ENCODE results near the gene KLHDC8A. TPM values are rescaled to one million over a fixed set of nuclear protein-coding genes. Genes with fewer than 3 reads are reported as not detected.
"Not testable (repeated sequence)": the region's sequence is repeated elsewhere in the genome, so short reads cannot be mapped to it uniquely, and the experiment has no call there.

Gene KLHDC8A
- total RNA-seq, 1 donor from 2014 or later, result 0.27 TPM

DNA sequence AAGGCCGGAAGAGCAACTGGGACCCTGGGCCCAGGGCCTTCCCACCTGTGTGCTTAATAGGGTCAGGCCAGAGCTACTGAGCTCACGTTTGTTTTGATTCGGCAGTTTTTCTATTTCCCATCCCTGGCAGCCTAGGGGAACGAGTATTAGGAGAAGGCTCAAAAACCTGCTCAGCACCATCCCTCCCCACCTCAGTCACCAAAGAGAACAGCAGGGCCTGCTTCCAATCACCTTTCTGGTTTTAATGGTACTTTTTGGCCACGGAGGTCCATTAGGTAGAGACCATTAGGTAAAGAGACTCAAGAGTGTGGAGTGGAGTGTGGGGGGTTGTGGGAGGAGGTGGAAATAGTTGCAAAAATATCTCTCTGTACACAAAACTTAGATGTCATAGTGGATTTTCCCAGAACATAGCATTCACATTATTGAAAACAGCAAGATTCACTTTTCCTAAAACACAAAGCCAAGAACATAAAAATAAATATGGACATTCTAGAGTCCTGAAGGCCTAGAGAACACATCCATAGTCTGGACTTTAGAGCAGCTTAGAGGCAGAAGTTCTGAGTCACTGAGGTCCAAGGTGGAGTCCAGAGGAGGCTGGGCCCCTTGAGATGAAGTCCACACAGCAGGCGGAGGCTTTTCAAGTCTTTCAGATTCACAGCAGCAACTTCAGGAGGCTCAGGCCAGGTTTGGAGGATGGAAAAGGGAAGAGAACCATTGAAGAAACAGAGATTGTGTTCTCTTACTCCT is 54.7 kb downstream of the KLHDC8A start:
- H3K36me3 ChIP-seq, result peaks cover 43% of the 10 kb centered on the region
- H3K27me3 ChIP-seq (ENCODE audit: low read depth), result no peaks in the 10 kb centered on the region
- intact Hi-C loops (cut with micrococcal nuclease), result no loop called here
- DNase-seq, result no peak
- no peaks in the 10 kb centered on the region for H3K9me3 ChIP-seq (replicated peaks)
- TF ChIP-seq CTCF (IDR thresholded peaks at IDR 0.05; ENCODE audit: borderline replicate concordance), result no peak
- H3K4me1 ChIP-seq, result peaks cover 6% of the 10 kb centered on the region
- no peak overlapping the region for H3K27ac ChIP-seq (replicated peaks)
- H3K4me3 ChIP-seq, result no peak overlapping the region

DNA sequence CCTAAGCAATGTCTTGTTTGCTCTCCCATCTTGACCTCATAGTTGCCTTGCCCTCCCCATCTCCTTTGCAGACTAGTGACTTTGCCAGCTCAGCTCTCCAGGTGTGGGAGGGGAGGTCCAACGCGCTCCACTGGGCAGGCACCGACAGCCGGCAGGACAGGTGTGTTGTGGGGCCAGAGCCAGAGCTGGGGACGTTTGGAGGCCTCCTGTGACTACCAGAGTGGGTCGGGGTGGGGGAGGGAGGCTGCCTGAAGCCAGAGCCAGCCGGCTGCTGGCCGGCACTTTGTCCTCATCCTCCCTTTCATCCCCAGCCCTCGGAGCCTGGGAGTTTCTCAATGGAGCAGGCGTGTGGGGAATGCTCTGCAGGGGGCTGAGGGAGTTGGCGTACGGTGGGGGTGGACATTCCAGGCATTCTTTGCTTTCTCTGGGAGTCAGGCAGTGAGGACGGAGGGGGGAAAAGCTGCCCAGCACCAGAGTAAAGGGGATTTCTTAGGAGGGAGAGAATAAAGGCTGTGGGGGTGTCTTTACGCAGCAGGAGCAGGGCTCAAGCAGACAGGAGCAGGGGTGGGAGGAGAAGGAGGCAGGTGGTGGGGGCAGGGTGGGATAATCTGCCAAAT is 55.4 kb downstream of the KLHDC8A start:
- H3K4me1 ChIP-seq, result peaks cover 6% of the 10 kb centered on the region
- H3K4me3 ChIP-seq, result no peak overlapping the region
- no peak for TF ChIP-seq CTCF (IDR thresholded peaks at IDR 0.05; ENCODE audit: borderline replicate concordance)
- H3K27ac ChIP-seq (replicated peaks), result no peak overlapping the region
- intact Hi-C loops (cut with micrococcal nuclease), result no loop called here
- H3K27me3 ChIP-seq (ENCODE audit: low read depth), result no peaks in the 10 kb centered on the region
- no peaks in the 10 kb centered on the region for H3K9me3 ChIP-seq (replicated peaks)
- no peak for DNase-seq
- peaks cover 37% of the 10 kb centered on the region for H3K36me3 ChIP-seq

DNA sequence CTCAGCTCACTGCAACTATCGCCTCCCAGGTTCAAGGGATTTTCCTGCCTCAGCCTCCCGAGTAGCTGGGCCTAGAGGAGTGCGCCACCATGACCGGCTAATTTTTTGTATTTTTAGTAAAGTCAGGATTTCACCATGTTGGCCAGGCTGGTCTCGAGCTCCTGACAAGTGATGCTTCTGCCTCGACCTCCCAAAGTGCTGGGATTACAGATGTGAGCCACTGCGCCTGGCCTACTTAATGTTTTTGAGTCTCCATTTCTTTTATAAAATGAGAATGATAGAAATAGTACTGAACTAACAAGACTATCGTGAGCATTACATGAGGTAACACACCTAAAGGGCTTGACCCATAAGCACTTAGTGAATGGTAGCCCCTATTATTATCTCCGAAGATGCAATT is 56.6 kb downstream of the KLHDC8A start:
- no peak for DNase-seq
- Histone ChIP-seq H3K4me1 (peaks cover 6% of the 10 kb centered on the region), H3K27ac (replicated peaks) (no peak overlapping the region), H3K27me3 (ENCODE audit: low read depth) (no peaks in the 10 kb centered on the region), H3K4me3 (no peak overlapping the region), H3K36me3 (peaks cover 25% of the 10 kb centered on the region), H3K9me3 (replicated peaks) (no peaks in the 10 kb centered on the region)
- intact Hi-C loops (cut with micrococcal nuclease), result no loop called here
- TF ChIP-seq CTCF (IDR thresholded peaks at IDR 0.05; ENCODE audit: borderline replicate concordance), result no peak

DNA sequence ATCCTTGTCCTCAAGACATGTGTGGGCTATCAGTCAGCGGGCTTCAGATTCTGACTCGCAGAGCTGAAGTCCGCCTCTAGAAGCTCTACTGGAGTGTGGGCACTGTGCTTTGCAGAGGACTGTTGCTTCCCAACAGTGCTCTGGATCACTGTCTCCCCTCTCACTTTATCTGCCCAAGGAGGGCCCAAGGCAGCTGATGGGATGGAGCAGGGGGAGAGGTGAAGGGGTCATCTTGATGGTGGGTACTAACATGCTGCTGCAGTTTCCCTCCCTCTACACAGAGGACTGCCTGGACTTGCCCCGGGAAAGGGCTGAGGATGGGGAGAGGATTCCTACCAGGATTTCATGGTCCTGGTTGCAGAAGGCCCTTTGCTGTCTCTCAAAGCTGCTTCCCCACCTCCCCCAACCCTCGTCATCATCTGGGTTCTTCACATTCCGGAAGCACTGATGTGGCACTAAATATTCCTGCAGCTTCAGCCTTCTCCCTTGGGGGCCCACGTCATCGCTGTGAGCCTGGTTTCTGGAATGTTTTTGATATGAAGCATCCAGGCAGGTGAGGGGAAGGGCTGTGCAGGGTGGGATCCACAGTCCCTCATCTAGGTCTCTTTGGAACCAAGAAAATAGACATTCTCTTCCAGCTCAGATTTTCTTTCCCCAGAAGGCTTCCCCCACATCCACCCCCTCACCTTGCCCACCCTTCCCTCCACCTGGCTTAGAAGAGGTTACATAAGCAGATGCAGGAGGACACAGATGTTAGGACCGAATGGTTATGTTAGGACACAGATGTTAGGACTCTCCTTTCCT is 58.3 kb downstream of the KLHDC8A start:
- Histone ChIP-seq H3K9me3 (replicated peaks) (no peaks in the 10 kb centered on the region), H3K36me3 (peaks cover 7% of the 10 kb centered on the region), H3K4me1 (peaks cover 21% of the 10 kb centered on the region), H3K4me3 (no peak overlapping the region), H3K27ac (replicated peaks) (no peak overlapping the region), H3K27me3 (ENCODE audit: low read depth) (no peaks in the 10 kb centered on the region)
- intact Hi-C loops (cut with micrococcal nuclease), result no loop called here
- no peak for TF ChIP-seq CTCF (IDR thresholded peaks at IDR 0.05; ENCODE audit: borderline replicate concordance)
- DNase-seq, result no peak

GRCh38 chr1:205297546-205298177 is 59.1 kb downstream of the KLHDC8A start:
- H3K27me3 ChIP-seq (ENCODE audit: low read depth); intact Hi-C loops (cut with micrococcal nuclease); DNase-seq; H3K36me3 ChIP-seq; H3K9me3 ChIP-seq (replicated peaks); H3K4me3 ChIP-seq; H3K27ac ChIP-seq (replicated peaks): not testable (repeated sequence)
- peaks cover 21% of the 10 kb centered on the region for H3K4me1 ChIP-seq

All from left ventricle myocardium inferior (tissue), 1 donor.